ENCODE measurements around the gene TLR3. TPM values are rescaled to one million over a fixed set of nuclear protein-coding genes. Genes with fewer than 3 reads are reported as not detected.

Gene TLR3
- total and polyA plus RNA-seq, 8 donors, result 0.29 to 12.3 (median 2.2) TPM

DNA sequence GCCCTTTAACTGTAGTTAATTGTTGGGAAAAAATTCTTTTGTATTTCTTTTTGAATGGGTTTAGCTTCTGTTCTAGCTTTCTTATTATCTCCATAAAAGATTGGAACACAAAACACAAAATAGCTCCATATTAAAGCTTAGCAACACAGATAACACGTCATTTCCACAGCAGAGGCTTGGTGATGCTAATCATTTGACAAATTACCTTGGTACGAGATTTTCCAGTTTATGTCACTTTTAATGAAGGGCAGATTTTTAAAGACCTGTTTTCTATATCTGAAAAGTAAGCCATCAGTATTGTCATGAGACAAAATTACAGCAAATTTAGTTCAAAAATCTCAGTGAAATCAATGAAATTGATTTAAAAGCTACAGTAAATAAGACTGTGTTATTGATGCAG lies 63.0 kb downstream of the TLR3 start:
- 73 to 91% (median 82%) methylated on average over 2 of the region's 2 CpGs for WGBS, 5 donors
- no peaks in the 10 kb centered on the region for H3K9me3 ChIP-seq
- H3K27ac ChIP-seq, result no peak overlapping the region
- DNase-seq, result no peak
- no peaks in the 10 kb centered on the region for H3K36me3 ChIP-seq
- no peaks in the 10 kb centered on the region for H3K27me3 ChIP-seq
- peaks cover 0 to 19% (median 13%) of the 10 kb centered on the region in 4 donors for H3K4me1 ChIP-seq
- TF ChIP-seq POLR2A (IDR thresholded peaks at IDR 0.05), result no peak
- TF ChIP-seq POLR2AphosphoS5 (IDR thresholded peaks at IDR 0.05), result no peak
- no peak for TF ChIP-seq EP300 (IDR thresholded peaks at IDR 0.05)
- TF ChIP-seq, protein P1, sequence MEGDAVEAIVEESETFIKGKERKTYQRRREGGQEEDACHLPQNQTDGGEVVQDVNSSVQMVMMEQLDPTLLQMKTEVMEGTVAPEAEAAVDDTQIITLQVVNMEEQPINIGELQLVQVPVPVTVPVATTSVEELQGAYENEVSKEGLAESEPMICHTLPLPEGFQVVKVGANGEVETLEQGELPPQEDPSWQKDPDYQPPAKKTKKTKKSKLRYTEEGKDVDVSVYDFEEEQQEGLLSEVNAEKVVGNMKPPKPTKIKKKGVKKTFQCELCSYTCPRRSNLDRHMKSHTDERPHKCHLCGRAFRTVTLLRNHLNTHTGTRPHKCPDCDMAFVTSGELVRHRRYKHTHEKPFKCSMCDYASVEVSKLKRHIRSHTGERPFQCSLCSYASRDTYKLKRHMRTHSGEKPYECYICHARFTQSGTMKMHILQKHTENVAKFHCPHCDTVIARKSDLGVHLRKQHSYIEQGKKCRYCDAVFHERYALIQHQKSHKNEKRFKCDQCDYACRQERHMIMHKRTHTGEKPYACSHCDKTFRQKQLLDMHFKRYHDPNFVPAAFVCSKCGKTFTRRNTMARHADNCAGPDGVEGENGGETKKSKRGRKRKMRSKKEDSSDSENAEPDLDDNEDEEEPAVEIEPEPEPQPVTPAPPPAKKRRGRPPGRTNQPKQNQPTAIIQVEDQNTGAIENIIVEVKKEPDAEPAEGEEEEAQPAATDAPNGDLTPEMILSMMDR (IDR thresholded peaks at IDR 0.05), result no peak
- H3K4me3 ChIP-seq, result no peak overlapping the region
- intact Hi-C loops (cut with DNase I; ENCODE audit: low total_unique reads), result no loop called here

DNA sequence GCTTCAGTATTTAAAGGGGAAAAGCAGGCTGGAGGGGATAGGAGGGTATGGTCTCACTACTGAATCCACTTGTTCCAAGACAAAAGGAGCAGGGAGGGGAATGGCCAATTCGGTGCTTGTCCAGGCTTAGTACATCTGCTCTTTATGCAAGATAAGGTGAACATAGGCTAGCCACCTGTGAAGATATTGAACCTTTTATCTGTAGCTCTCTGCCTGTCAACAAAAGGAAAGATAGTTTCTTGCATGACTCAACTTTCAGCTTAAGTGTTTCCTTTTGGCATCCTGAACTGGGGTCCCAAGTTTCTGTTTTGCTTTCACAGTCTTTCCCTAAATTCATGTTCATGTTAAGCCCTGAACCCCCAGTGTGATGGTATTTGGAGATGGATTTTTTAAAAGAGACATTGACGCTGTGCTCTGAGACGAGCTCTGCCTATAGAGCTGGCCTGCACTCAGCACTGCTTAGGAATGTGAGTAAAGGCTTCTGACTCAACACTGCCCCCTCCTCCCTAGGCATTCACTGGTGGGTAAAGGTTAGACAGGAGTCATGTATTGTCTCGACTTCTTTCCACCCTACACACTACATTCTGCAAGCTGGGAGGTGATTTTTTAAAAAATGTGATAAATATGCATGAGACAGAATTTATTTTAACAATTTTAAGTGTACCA lies 63.8 kb downstream of the TLR3 start:
- Histone ChIP-seq H3K36me3 (no peaks in the 10 kb centered on the region), H3K4me3 (no peak overlapping the region), H3K27me3 (no peaks in the 10 kb centered on the region), H3K27ac (no peak overlapping the region), H3K9me3 (no peaks in the 10 kb centered on the region), H3K4me1 (peaks cover 0 to 26% (median 13%) of the 10 kb centered on the region in 4 donors)
- TF ChIP-seq EP300 (IDR thresholded peaks at IDR 0.05) (no peak), POLR2A (IDR thresholded peaks at IDR 0.05) (no peak), POLR2AphosphoS5 (IDR thresholded peaks at IDR 0.05) (no peak)
- TF ChIP-seq, protein P1 (IDR thresholded peaks at IDR 0.05), result no peak
- peak in 1 of 2 donors; percentile 60 for DNase-seq
- intact Hi-C loops (cut with DNase I; ENCODE audit: low total_unique reads), result no loop called here
- 12 to 28% (median 24%) methylated on average over 4 of the region's 4 CpGs for WGBS, 5 donors

DNA sequence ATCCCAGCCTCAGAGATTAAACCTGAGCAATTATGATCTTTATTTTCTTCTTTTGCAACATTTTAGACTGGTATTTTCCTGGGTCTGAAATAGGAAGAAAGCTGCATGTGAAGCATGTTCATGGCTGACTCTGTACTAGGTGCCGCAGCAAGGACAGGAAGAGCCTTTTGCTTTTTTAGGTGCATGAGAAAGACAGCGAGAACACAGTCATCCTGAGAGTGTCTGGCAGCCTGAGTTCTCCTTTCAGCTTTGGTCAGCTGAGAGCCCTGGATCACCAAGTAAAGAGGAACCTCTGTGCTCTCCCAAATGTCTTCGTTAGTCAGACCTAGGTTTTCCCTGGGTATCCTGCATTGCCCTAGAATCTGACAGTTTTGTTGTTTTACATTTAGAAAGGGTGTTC lies 65.3 kb downstream of the TLR3 start:
- DNase-seq, result no peak
- no peak overlapping the region for H3K27ac ChIP-seq
- H3K9me3 ChIP-seq, result no peaks in the 10 kb centered on the region
- H3K36me3 ChIP-seq, result no peaks in the 10 kb centered on the region
- H3K4me3 ChIP-seq, result no peak overlapping the region
- 70 to 91% (median 86%) methylated on average over 3 of the region's 3 CpGs for WGBS, 5 donors
- H3K4me1 ChIP-seq, result peaks cover 0 to 27% (median 12%) of the 10 kb centered on the region in 4 donors
- TF ChIP-seq, protein P1 (IDR thresholded peaks at IDR 0.05), result no peak
- TF ChIP-seq POLR2AphosphoS5 (IDR thresholded peaks at IDR 0.05) (no peak), EP300 (IDR thresholded peaks at IDR 0.05) (no peak), POLR2A (IDR thresholded peaks at IDR 0.05) (no peak)
- H3K27me3 ChIP-seq, result no peaks in the 10 kb centered on the region
- intact Hi-C loops (cut with DNase I; ENCODE audit: low total_unique reads), result no loop called here

DNA sequence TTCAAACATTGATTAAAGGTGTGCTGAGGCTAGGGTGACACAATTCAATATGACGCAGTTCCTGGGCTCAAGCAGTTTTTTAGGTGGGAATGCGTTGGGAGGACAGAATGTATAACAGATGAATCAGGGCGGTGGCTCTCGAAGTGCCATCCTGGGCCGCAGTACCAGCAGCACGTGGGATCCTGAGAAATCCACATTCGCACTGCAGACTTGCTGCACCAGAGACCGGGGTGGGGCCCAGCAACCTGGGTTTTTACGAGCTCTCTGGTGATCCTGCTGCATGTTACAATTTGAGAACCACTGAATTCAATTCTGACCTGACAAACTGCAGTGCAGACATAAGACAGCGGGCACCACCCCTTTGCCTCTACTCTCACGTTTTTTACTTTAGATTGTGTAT lies 65.9 kb downstream of the TLR3 start:
- Histone ChIP-seq H3K27me3 (no peaks in the 10 kb centered on the region), H3K4me1 (peaks cover 0 to 25% (median 11%) of the 10 kb centered on the region in 4 donors), H3K9me3 (no peaks in the 10 kb centered on the region), H3K4me3 (no peak overlapping the region), H3K36me3 (no peaks in the 10 kb centered on the region), H3K27ac (no peak overlapping the region)
- DNase-seq, result no peak
- TF ChIP-seq POLR2A (IDR thresholded peaks at IDR 0.05), result no peak
- TF ChIP-seq, protein P1 (IDR thresholded peaks at IDR 0.05), result no peak
- TF ChIP-seq POLR2AphosphoS5 (IDR thresholded peaks at IDR 0.05), result no peak
- no peak for TF ChIP-seq EP300 (IDR thresholded peaks at IDR 0.05)
- intact Hi-C loops (cut with DNase I; ENCODE audit: low total_unique reads), result no loop called here
- 92 to 97% (median 93%) methylated on average over 11 of the region's 11 CpGs for WGBS, 5 donors
